Kidney (tissue), 14 donors: Measurements from ENCODE around the gene CDK14. TPM values are rescaled to one million over a fixed set of nuclear protein-coding genes. Genes with fewer than 3 reads are reported as not detected.

Experiments
- DNase-seq, 5 donors: peaks; one replicate each; pipeline ENCODE4 v3.0.0-alpha.2; 2013 to 2020
- FAIRE-seq: peaks from 2 replicates; lab custom pipeline; 2012; peaks lifted over from hg19 to GRCh38; lab: Jason Lieb, UNC
- H3K27ac ChIP-seq, 2 donors: one replicate each; pipeline ENCODE4 v1.7.0; 2013; ENCODE audit warnings: low read depth in 2 of 2, low read length in 2 of 2, inconsistent platforms in 1 of 2
- H3K27me3 ChIP-seq: one replicate; pipeline ENCODE4 v1.7.1; 2013; ENCODE audit warnings: low read length, inconsistent platforms; ENCODE audit not compliant: control insufficient read depth, insufficient read depth
- H3K36me3 ChIP-seq, 3 donors: one replicate each; pipeline versions ENCODE4 v1.7.0 to v1.7.1; 2013; ENCODE audit warnings: low read length in 3 of 3, control low read depth in 1 of 3, inconsistent platforms in 1 of 3; ENCODE audit not compliant: insufficient read depth in 3 of 3, control insufficient read depth in 2 of 3
- H3K4me1 ChIP-seq, 3 donors: one replicate each; pipeline versions ENCODE4 v1.7.0 to v1.7.1; 2013; ENCODE audit warnings: low read length in 3 of 3, inconsistent platforms in 1 of 3, low read depth in 1 of 3; ENCODE audit not compliant: control insufficient read depth in 2 of 3, insufficient read depth in 2 of 3
- H3K4me3 ChIP-seq, 3 donors: one replicate each; pipeline versions ENCODE4 v1.7.0 to v1.8.1; 2013; ENCODE audit warnings: low read length in 3 of 3, control low read depth in 1 of 3, inconsistent platforms in 1 of 3
- H3K9ac ChIP-seq, 3 donors: one replicate each; pipeline versions ENCODE4 v1.7.0 to v1.7.1; 2013; ENCODE audit warnings: low read length in 3 of 3, control low read depth in 1 of 3, inconsistent platforms in 1 of 3
- H3K9me3 ChIP-seq, 3 donors: one replicate each; pipeline versions ENCODE4 v1.7.0 to v1.7.1; 2013; ENCODE audit warnings: low read length in 3 of 3, control low read depth in 1 of 3, inconsistent platforms in 1 of 3; ENCODE audit not compliant: control insufficient read depth in 2 of 3, insufficient read depth in 1 of 3
- intact Hi-C: fragments of 100-400 bp; cut with DNase I; formaldehyde crosslinking; loops from one replicate; pipeline ENCODE4 v1.11.1; 2022
- polyA plus RNA-seq: library from polyadenylated mRNA; stranded (reverse); fragments of 350-450 nt; fragmentation: Illumina TruSeq; extraction: RNeasy Lipid Tissue Mini Kit (QIAGEN cat#74804); gene quantifications from one replicate; pipeline ENCODE4 v1.2.3, GENCODE V29; 2014; ENCODE audit warnings: low read depth, low replicate concordance; ENCODE audit not compliant: insufficient read depth
- total RNA-seq: library from RNA; stranded (reverse); fragmentation: NEBNext Ultra II Directional; extraction: Animal tissue kit (Norgen Biotek cat#: 25700); gene quantifications from one replicate; pipeline ENCODE4 v1.2.1, GENCODE V29; 2021
- TF ChIP-seq, protein P1 (sequence below): IDR thresholded peaks from 3 replicates; pipeline ENCODE4 v1.5.1; 2012; ENCODE audit warnings: mild to moderate bottlenecking, moderate library complexity, borderline replicate concordance; ENCODE audit not compliant: insufficient read depth; ENCODE audit errors: extremely low read depth
- donor health status: control.
- donor health status: control.
- donor health status: control.
- donor health status: control.
- donor health status: control.
- donor health status: DM: yes; HTN: yes; CAD: no.
- donor health status: Normal renal cell carcinoma (clear cell type).

CDK14 gene
- total and polyA plus RNA-seq, 2 donors from 2014 or later, result 11.9 to 33.9 TPM

DNA sequence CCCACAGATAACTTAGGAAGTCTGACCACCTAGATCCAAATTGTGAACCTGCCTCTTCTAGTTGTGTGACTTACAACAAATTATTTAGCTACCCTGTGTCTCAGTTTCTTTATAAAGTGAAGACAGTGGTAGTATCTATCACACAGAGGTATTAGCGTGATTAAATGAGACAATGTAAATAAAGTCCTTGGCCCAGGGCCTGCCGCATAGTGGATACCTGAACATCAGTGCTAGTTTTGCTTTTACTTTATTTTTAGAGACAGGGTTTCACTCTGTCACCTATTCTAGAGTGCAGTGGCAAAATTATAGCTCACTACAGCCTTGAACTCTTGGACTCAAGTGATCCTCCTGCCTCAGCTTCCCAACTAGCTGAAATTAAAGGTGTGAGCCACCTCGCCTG, 177.1 kb downstream of the CDK14 start:
- DNase-seq (no peak), FAIRE-seq (no peak)
- H3K27ac ChIP-seq, result no peak overlapping the region
- no peaks in the 10 kb centered on the region for H3K36me3 ChIP-seq
- intact Hi-C loops, result no loop called here
- TF ChIP-seq, protein P1, sequence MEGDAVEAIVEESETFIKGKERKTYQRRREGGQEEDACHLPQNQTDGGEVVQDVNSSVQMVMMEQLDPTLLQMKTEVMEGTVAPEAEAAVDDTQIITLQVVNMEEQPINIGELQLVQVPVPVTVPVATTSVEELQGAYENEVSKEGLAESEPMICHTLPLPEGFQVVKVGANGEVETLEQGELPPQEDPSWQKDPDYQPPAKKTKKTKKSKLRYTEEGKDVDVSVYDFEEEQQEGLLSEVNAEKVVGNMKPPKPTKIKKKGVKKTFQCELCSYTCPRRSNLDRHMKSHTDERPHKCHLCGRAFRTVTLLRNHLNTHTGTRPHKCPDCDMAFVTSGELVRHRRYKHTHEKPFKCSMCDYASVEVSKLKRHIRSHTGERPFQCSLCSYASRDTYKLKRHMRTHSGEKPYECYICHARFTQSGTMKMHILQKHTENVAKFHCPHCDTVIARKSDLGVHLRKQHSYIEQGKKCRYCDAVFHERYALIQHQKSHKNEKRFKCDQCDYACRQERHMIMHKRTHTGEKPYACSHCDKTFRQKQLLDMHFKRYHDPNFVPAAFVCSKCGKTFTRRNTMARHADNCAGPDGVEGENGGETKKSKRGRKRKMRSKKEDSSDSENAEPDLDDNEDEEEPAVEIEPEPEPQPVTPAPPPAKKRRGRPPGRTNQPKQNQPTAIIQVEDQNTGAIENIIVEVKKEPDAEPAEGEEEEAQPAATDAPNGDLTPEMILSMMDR, result no peak
- no peak overlapping the region for H3K9ac ChIP-seq
- H3K27me3 ChIP-seq, result no peaks in the 10 kb centered on the region
- H3K9me3 ChIP-seq, result no peaks in the 10 kb centered on the region
- no peaks in the 10 kb centered on the region for H3K4me1 ChIP-seq
- no peak overlapping the region for H3K4me3 ChIP-seq

DNA sequence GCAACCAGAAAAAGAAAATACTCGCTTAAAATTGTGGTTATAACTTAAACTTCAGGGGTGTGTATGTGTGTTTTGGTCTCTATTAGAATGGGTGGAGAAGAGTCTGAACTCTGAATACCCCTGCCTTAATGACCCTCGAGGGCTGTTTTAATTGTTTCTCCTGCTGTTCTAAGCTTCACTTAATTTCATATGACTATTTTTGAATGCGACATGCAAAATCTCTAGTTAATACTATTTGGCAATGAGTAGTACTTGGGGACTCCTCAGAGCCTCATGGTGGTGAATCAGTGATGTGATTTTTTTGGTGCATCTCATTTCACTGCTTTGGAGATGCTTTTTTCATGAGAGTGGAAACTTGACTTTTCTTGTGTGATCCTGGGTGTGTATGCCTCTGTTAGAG, 178.6 kb downstream of the CDK14 start:
- Histone ChIP-seq H3K9me3 (no peaks in the 10 kb centered on the region), H3K27me3 (no peaks in the 10 kb centered on the region), H3K27ac (no peak overlapping the region), H3K36me3 (no peaks in the 10 kb centered on the region), H3K4me3 (no peak overlapping the region), H3K9ac (no peak overlapping the region), H3K4me1 (no peaks in the 10 kb centered on the region)
- FAIRE-seq (no peak), DNase-seq (no peak)
- intact Hi-C loops, result no loop called here
- TF ChIP-seq, protein P1, result no peak

- H3K27me3 ChIP-seq, result no peaks in the 10 kb centered on the region
- H3K9me3 ChIP-seq, result no peaks in the 10 kb centered on the region
- H3K4me1 ChIP-seq, result no peaks in the 10 kb centered on the region
- no peaks in the 10 kb centered on the region for H3K36me3 ChIP-seq
- no peak overlapping the region for H3K9ac ChIP-seq
- no peak overlapping the region for H3K4me3 ChIP-seq
- no peak overlapping the region for H3K27ac ChIP-seq
- intact Hi-C loops, result no loop called here
- DNase-seq (no peak), FAIRE-seq (no peak)
- TF ChIP-seq, protein P1, result no peak
Observed at GRCh38 chr7:90775383-90775965, 179.4 kb downstream of the CDK14 start.

GRCh38 chr7:90777041-90777440, 180.9 kb downstream of the CDK14 start:
- no peaks in the 10 kb centered on the region for H3K36me3 ChIP-seq
- H3K9me3 ChIP-seq, result no peaks in the 10 kb centered on the region
- intact Hi-C loops, result no loop called here
- H3K4me3 ChIP-seq, result no peak overlapping the region
- DNase-seq (no peak), FAIRE-seq (no peak)
- H3K9ac ChIP-seq, result no peak overlapping the region
- no peaks in the 10 kb centered on the region for H3K4me1 ChIP-seq
- no peaks in the 10 kb centered on the region for H3K27me3 ChIP-seq
- no peak overlapping the region for H3K27ac ChIP-seq
- TF ChIP-seq, protein P1, result no peak
